Kidney glomerular epithelial cell (primary cell): ENCODE results near the gene CUZD1.
A peak's percentile ranks its signal among the peaks of the same experiment; 100 is the strongest.
"Not testable (repeated sequence)": the region's sequence is repeated elsewhere in the genome, so short reads cannot be mapped to it uniquely, and the experiment has no call there.

Source experiments
- DNase-seq: peaks from one replicate; lab custom pipeline; 2025; lab: John Stamatoyannopoulos, UW

CUZD1 gene

GRCh38 chr10:122845783-122846332, at the start of gene CUZD1:
TSS of gene CUZD1 (minus strand) at chr10:122845857. CDS start at chr10:122845843, 14 bp downstream.
- no peak for DNase-seq

GRCh38 chr10:122894261-122894944, 48.7 kb upstream of the CUZD1 start:
- no peak for DNase-seq

- no peak for DNase-seq
These were observed 38.5 kb upstream of the CUZD1 start for GRCh38 chr10:122884166-122884565.

GRCh38 chr10:122882766-122883165, 37.1 kb upstream of the CUZD1 start:
- no peak for DNase-seq

- peak; percentile 95 for DNase-seq
These were observed 33.9 kb upstream of the CUZD1 start, which contains the start of gene FAM24B for GRCh38 chr10:122879339-122880273. TSS of gene FAM24B (minus strand) at chr10:122879581. CDS start at chr10:122850515, 29,066 bp downstream.

- DNase-seq = no peak
These were observed 33.2 kb upstream of the CUZD1 start for GRCh38 chr10:122878799-122879338.

- DNase-seq = no peak
These were observed 31.6 kb upstream of the CUZD1 start for GRCh38 chr10:122877264-122877663.

GRCh38 chr10:122876467-122876855, 30.8 kb upstream of the CUZD1 start:
- DNase-seq = no peak

GRCh38 chr10:122875843-122876466, 30.3 kb upstream of the CUZD1 start:
- DNase-seq = no peak

- not testable (repeated sequence) for DNase-seq
These were observed 26.3 kb upstream of the CUZD1 start for GRCh38 chr10:122871947-122872346.

GRCh38 chr10:122868768-122869167, 23.1 kb upstream of the CUZD1 start:
- DNase-seq = not testable (repeated sequence)

GRCh38 chr10:122866757-122867482, 21.3 kb upstream of the CUZD1 start:
- peak; percentile 57 for DNase-seq

GRCh38 chr10:122864901-122865300, 19.2 kb upstream of the CUZD1 start:
- DNase-seq = no peak

- no peak for DNase-seq
These were observed 18.5 kb upstream of the CUZD1 start for GRCh38 chr10:122864194-122864592.

GRCh38 chr10:122863216-122864193, 17.8 kb upstream of the CUZD1 start:
- DNase-seq = no peak

- DNase-seq = peak; percentile 72
These were observed 16.1 kb upstream of the CUZD1 start for GRCh38 chr10:122861711-122862161.

GRCh38 chr10:122859527-122859926, 13.9 kb upstream of the CUZD1 start:
- no peak for DNase-seq

- DNase-seq = not testable (repeated sequence)
These were observed 12.4 kb upstream of the CUZD1 start for GRCh38 chr10:122858042-122858441.

- DNase-seq = no peak
These were observed 11.2 kb upstream of the CUZD1 start for GRCh38 chr10:122856902-122857301.

GRCh38 chr10:122855745-122856144, 10.1 kb upstream of the CUZD1 start:
- DNase-seq = no peak
